ENCODE data around the gene MAMLD1.

The MAMLD1 gene

GRCh38 chrX:150526692-150527091 lies 163.6 kb downstream of the MAMLD1 start:
- no peak for DNase-seq (ENCODE audit: low read depth, low spot score)
- no peaks in the 10 kb centered on the region for H3K4me1 ChIP-seq (ENCODE audit: control insufficient read depth, insufficient read depth, low read length)
- no peaks in the 10 kb centered on the region for H3K27me3 ChIP-seq (ENCODE audit: control insufficient read depth, insufficient read depth, low read length)
- WGBS (ENCODE audit: insufficient coverage, insufficient read length), result no CpG with 5 or more reads among the region's 7 CpGs
- H3K4me3 ChIP-seq (ENCODE audit: low read length), result no peak overlapping the region
- no peaks in the 10 kb centered on the region for H3K9me3 ChIP-seq (ENCODE audit: control insufficient read depth, insufficient read depth, low read length)
- no peak overlapping the region for H3K27ac ChIP-seq (ENCODE audit: low read length)
- no peaks in the 10 kb centered on the region for H3K36me3 ChIP-seq (ENCODE audit: control insufficient read depth, insufficient read depth, low read length)

GRCh38 chrX:150527108-150527507 lies 164.0 kb downstream of the MAMLD1 start:
- no peaks in the 10 kb centered on the region for H3K4me1 ChIP-seq (ENCODE audit: control insufficient read depth, insufficient read depth, low read length)
- H3K9me3 ChIP-seq (ENCODE audit: control insufficient read depth, insufficient read depth, low read length), result no peaks in the 10 kb centered on the region
- H3K27me3 ChIP-seq (ENCODE audit: control insufficient read depth, insufficient read depth, low read length), result no peaks in the 10 kb centered on the region
- H3K4me3 ChIP-seq (ENCODE audit: low read length), result no peak overlapping the region
- DNase-seq (ENCODE audit: low read depth, low spot score), result no peak
- no peaks in the 10 kb centered on the region for H3K36me3 ChIP-seq (ENCODE audit: control insufficient read depth, insufficient read depth, low read length)
- no CpG with 5 or more reads among the region's 3 CpGs for WGBS (ENCODE audit: insufficient coverage, insufficient read length)
- H3K27ac ChIP-seq (ENCODE audit: low read length), result no peak overlapping the region

- WGBS (ENCODE audit: insufficient coverage, insufficient read length), result no CpG with 5 or more reads among the region's 3 CpGs
- DNase-seq (ENCODE audit: low read depth, low spot score), result no peak
- H3K36me3 ChIP-seq (ENCODE audit: control insufficient read depth, insufficient read depth, low read length), result no peaks in the 10 kb centered on the region
- H3K4me3 ChIP-seq (ENCODE audit: low read length), result no peak overlapping the region
- no peaks in the 10 kb centered on the region for H3K4me1 ChIP-seq (ENCODE audit: control insufficient read depth, insufficient read depth, low read length)
- H3K9me3 ChIP-seq (ENCODE audit: control insufficient read depth, insufficient read depth, low read length), result no peaks in the 10 kb centered on the region
- no peak overlapping the region for H3K27ac ChIP-seq (ENCODE audit: low read length)
- no peaks in the 10 kb centered on the region for H3K27me3 ChIP-seq (ENCODE audit: control insufficient read depth, insufficient read depth, low read length)
Observed at GRCh38 chrX:150529587-150529986, 166.5 kb downstream of the MAMLD1 start.

- no CpG with 5 or more reads among the region's 7 CpGs for WGBS (ENCODE audit: insufficient coverage, insufficient read length)
- Histone ChIP-seq H3K27ac (ENCODE audit: low read length) (no peak overlapping the region), H3K4me3 (ENCODE audit: low read length) (no peak overlapping the region), H3K36me3 (ENCODE audit: control insufficient read depth, insufficient read depth, low read length) (no peaks in the 10 kb centered on the region), H3K9me3 (ENCODE audit: control insufficient read depth, insufficient read depth, low read length) (no peaks in the 10 kb centered on the region), H3K4me1 (ENCODE audit: control insufficient read depth, insufficient read depth, low read length) (no peaks in the 10 kb centered on the region), H3K27me3 (ENCODE audit: control insufficient read depth, insufficient read depth, low read length) (no peaks in the 10 kb centered on the region)
- DNase-seq (ENCODE audit: low read depth, low spot score), result no peak
Observed at GRCh38 chrX:150530821-150531220, 167.7 kb downstream of the MAMLD1 start.

GRCh38 chrX:150531467-150531866 lies 168.3 kb downstream of the MAMLD1 start:
- no peaks in the 10 kb centered on the region for H3K9me3 ChIP-seq (ENCODE audit: control insufficient read depth, insufficient read depth, low read length)
- WGBS (ENCODE audit: insufficient coverage, insufficient read length), result no CpG with 5 or more reads among the region's 4 CpGs
- no peaks in the 10 kb centered on the region for H3K27me3 ChIP-seq (ENCODE audit: control insufficient read depth, insufficient read depth, low read length)
- H3K27ac ChIP-seq (ENCODE audit: low read length), result no peak overlapping the region
- no peaks in the 10 kb centered on the region for H3K36me3 ChIP-seq (ENCODE audit: control insufficient read depth, insufficient read depth, low read length)
- no peak for DNase-seq (ENCODE audit: low read depth, low spot score)
- H3K4me3 ChIP-seq (ENCODE audit: low read length), result no peak overlapping the region
- H3K4me1 ChIP-seq (ENCODE audit: control insufficient read depth, insufficient read depth, low read length), result no peaks in the 10 kb centered on the region

- WGBS (ENCODE audit: insufficient coverage, insufficient read length), result no CpG with 5 or more reads among the region's 3 CpGs
- Histone ChIP-seq H3K27ac (ENCODE audit: low read length) (no peak overlapping the region), H3K36me3 (ENCODE audit: control insufficient read depth, insufficient read depth, low read length) (no peaks in the 10 kb centered on the region), H3K4me3 (ENCODE audit: low read length) (no peak overlapping the region), H3K27me3 (ENCODE audit: control insufficient read depth, insufficient read depth, low read length) (no peaks in the 10 kb centered on the region), H3K9me3 (ENCODE audit: control insufficient read depth, insufficient read depth, low read length) (no peaks in the 10 kb centered on the region), H3K4me1 (ENCODE audit: control insufficient read depth, insufficient read depth, low read length) (no peaks in the 10 kb centered on the region)
- no peak for DNase-seq (ENCODE audit: low read depth, low spot score)
Observed at GRCh38 chrX:150533863-150534262, 170.7 kb downstream of the MAMLD1 start.

GRCh38 chrX:150536455-150537116 lies 173.5 kb downstream of the MAMLD1 start:
- no CpG with 5 or more reads among the region's 8 CpGs for WGBS (ENCODE audit: insufficient coverage, insufficient read length)
- H3K27ac ChIP-seq (ENCODE audit: low read length), result no peak overlapping the region
- no peak for DNase-seq (ENCODE audit: low read depth, low spot score)
- H3K4me3 ChIP-seq (ENCODE audit: low read length), result no peak overlapping the region
- H3K4me1 ChIP-seq (ENCODE audit: control insufficient read depth, insufficient read depth, low read length), result no peaks in the 10 kb centered on the region
- no peaks in the 10 kb centered on the region for H3K27me3 ChIP-seq (ENCODE audit: control insufficient read depth, insufficient read depth, low read length)
- H3K9me3 ChIP-seq (ENCODE audit: control insufficient read depth, insufficient read depth, low read length), result no peaks in the 10 kb centered on the region
- H3K36me3 ChIP-seq (ENCODE audit: control insufficient read depth, insufficient read depth, low read length), result no peaks in the 10 kb centered on the region

GRCh38 chrX:150537851-150538250 lies 174.7 kb downstream of the MAMLD1 start:
- Histone ChIP-seq H3K4me3 (ENCODE audit: low read length) (no peak overlapping the region), H3K9me3 (ENCODE audit: control insufficient read depth, insufficient read depth, low read length) (no peaks in the 10 kb centered on the region), H3K27ac (ENCODE audit: low read length) (no peak overlapping the region), H3K36me3 (ENCODE audit: control insufficient read depth, insufficient read depth, low read length) (no peaks in the 10 kb centered on the region), H3K4me1 (ENCODE audit: control insufficient read depth, insufficient read depth, low read length) (no peaks in the 10 kb centered on the region), H3K27me3 (ENCODE audit: control insufficient read depth, insufficient read depth, low read length) (no peaks in the 10 kb centered on the region)
- WGBS (ENCODE audit: insufficient coverage, insufficient read length), result no CpG with 5 or more reads among the region's 6 CpGs
- no peak for DNase-seq (ENCODE audit: low read depth, low spot score)

GRCh38 chrX:150540965-150541364 lies 177.8 kb downstream of the MAMLD1 start:
- no CpG with 5 or more reads among the region's 6 CpGs for WGBS (ENCODE audit: insufficient coverage, insufficient read length)
- H3K4me1 ChIP-seq (ENCODE audit: control insufficient read depth, insufficient read depth, low read length), result no peaks in the 10 kb centered on the region
- H3K36me3 ChIP-seq (ENCODE audit: control insufficient read depth, insufficient read depth, low read length), result no peaks in the 10 kb centered on the region
- no peak for DNase-seq (ENCODE audit: low read depth, low spot score)
- no peaks in the 10 kb centered on the region for H3K27me3 ChIP-seq (ENCODE audit: control insufficient read depth, insufficient read depth, low read length)
- no peak overlapping the region for H3K27ac ChIP-seq (ENCODE audit: low read length)
- H3K9me3 ChIP-seq (ENCODE audit: control insufficient read depth, insufficient read depth, low read length), result no peaks in the 10 kb centered on the region
- no peak overlapping the region for H3K4me3 ChIP-seq (ENCODE audit: low read length)

GRCh38 chrX:150542846-150543229 lies 179.7 kb downstream of the MAMLD1 start:
- WGBS (ENCODE audit: insufficient coverage, insufficient read length), result no CpG with 5 or more reads among the region's 4 CpGs
- no peaks in the 10 kb centered on the region for H3K4me1 ChIP-seq (ENCODE audit: control insufficient read depth, insufficient read depth, low read length)
- H3K9me3 ChIP-seq (ENCODE audit: control insufficient read depth, insufficient read depth, low read length), result no peaks in the 10 kb centered on the region
- H3K36me3 ChIP-seq (ENCODE audit: control insufficient read depth, insufficient read depth, low read length), result no peaks in the 10 kb centered on the region
- no peaks in the 10 kb centered on the region for H3K27me3 ChIP-seq (ENCODE audit: control insufficient read depth, insufficient read depth, low read length)
- H3K4me3 ChIP-seq (ENCODE audit: low read length), result no peak overlapping the region
- no peak overlapping the region for H3K27ac ChIP-seq (ENCODE audit: low read length)
- no peak for DNase-seq (ENCODE audit: low read depth, low spot score)
